GM23338 (cell line): ENCODE measurements around the gene CCDC117. TPM values are rescaled to one million over a fixed set of nuclear protein-coding genes. Genes with fewer than 3 reads are reported as not detected.

Experiments
- ATAC-seq: fragments of 200-7000 bp; cut with Tn5 transposase; 3 replicates; pipeline ENCODE4 v1.9.1; 2020
- DNase-seq: peaks from one replicate; pipeline ENCODE4 v3.0.0-alpha.2; 2015; ENCODE audit warnings: low spot score
- H2AFZ ChIP-seq: fragments of 200-600 bp; sonication (generic); 2 replicates; pipeline ENCODE4 v1.8.0; 2016; ENCODE audit warnings: antibody characterized with exemption, mild to moderate bottlenecking, moderate library complexity
- H3F3A ChIP-seq: fragments of 200-600 bp; sonication (generic); replicated peaks from 2 replicates; pipeline ENCODE4 v1.8.0; 2017; ENCODE audit warnings: antibody characterized with exemption, mixed run types, low read depth
- H3K27ac ChIP-seq: fragments of 200-600 bp; sonication (generic); 2 replicates; pipeline ENCODE4 v1.6.1; 2016; ENCODE audit warnings: low read depth
- H3K27me3 ChIP-seq: fragments of 200-600 bp; sonication (generic); 2 replicates; pipeline ENCODE4 v1.8.0; 2016; ENCODE audit warnings: mild to moderate bottlenecking, mixed run types, moderate library complexity; ENCODE audit not compliant: insufficient read depth
- H3K36me3 ChIP-seq: fragments of 200-600 bp; sonication (generic); 2 replicates; pipeline ENCODE4 v1.8.0; 2016; ENCODE audit warnings: mild to moderate bottlenecking; ENCODE audit not compliant: insufficient read depth
- H3K4me1 ChIP-seq: fragments of 200-600 bp; sonication (generic); 2 replicates; pipeline ENCODE4 v1.8.0; 2016; ENCODE audit warnings: mild to moderate bottlenecking, moderate library complexity; ENCODE audit not compliant: insufficient read depth
- H3K4me2 ChIP-seq: fragments of 200-600 bp; sonication (generic); 2 replicates; pipeline ENCODE4 v1.7.1; 2017; ENCODE audit warnings: mixed run types
- H3K4me3 ChIP-seq: fragments of 200-600 bp; sonication (generic); 2 replicates; pipeline ENCODE4 v1.6.1; 2016; ENCODE audit warnings: mixed run types
- H3K79me2 ChIP-seq: fragments of 200-600 bp; sonication (generic); replicated peaks from 2 replicates; pipeline ENCODE4 v1.8.0; 2017; ENCODE audit warnings: mild to moderate bottlenecking; ENCODE audit not compliant: insufficient read depth
- H3K9me2 ChIP-seq: fragments of 200-600 bp; sonication (generic); 2 replicates; pipeline ENCODE4 v1.8.0; 2017; ENCODE audit not compliant: insufficient read depth
- H4K20me1 ChIP-seq: fragments of 200-600 bp; sonication (generic); replicated peaks from 2 replicates; pipeline ENCODE4 v1.8.0; 2017; ENCODE audit warnings: mild to moderate bottlenecking; ENCODE audit not compliant: insufficient read depth
- H3K27ac Mint-ChIP-seq: 2 replicates; pipeline ENCODE4 v1.8.0; 2020; ENCODE audit warnings: inconsistent platforms, mild to moderate bottlenecking, moderate library complexity, mixed read lengths
- H3K27me3 Mint-ChIP-seq: 3 replicates; pipeline ENCODE4 v1.8.0; 2022; ENCODE audit warnings: low read depth, mild to moderate bottlenecking, moderate library complexity, mixed read lengths, inconsistent platforms; ENCODE audit not compliant: insufficient read depth, poor library complexity
- H3K36me3 Mint-ChIP-seq: 3 replicates; pipeline ENCODE4 v1.8.0; 2021; ENCODE audit warnings: low read depth, mild to moderate bottlenecking, inconsistent platforms, moderate library complexity, mixed read lengths
- H3K4me1 Mint-ChIP-seq: 3 replicates; pipeline ENCODE4 v1.8.0; 2020; ENCODE audit warnings: mild to moderate bottlenecking, inconsistent platforms, mixed read lengths
- H3K4me3 Mint-ChIP-seq: 3 replicates; pipeline ENCODE4 v1.8.0; 2021; ENCODE audit warnings: moderate library complexity, mild to moderate bottlenecking, inconsistent platforms, mixed read lengths
- H3K9me3 Mint-ChIP-seq: 3 replicates; pipeline ENCODE4 v1.8.0; 2020; ENCODE audit warnings: moderate library complexity, mild to moderate bottlenecking, inconsistent platforms, mixed read lengths
- CTCF ChIP-seq, 2 experiments: fragments of 200-600 bp in 1 of 2; sonication (generic) in 1 of 2; conservative IDR thresholded peaks; 2 replicates each; pipeline versions ENCODE4 v1.5.1 to v1.6.1; 2016 to 2017; ENCODE audit warnings: antibody characterized with exemption in 2 of 2, low read depth in 2 of 2, mild to moderate bottlenecking in 2 of 2, moderate library complexity in 1 of 2
- ETS1 ChIP-seq: IDR thresholded peaks from 2 replicates; pipeline ENCODE4 v1.6.1; 2016; ENCODE audit warnings: antibody characterized with exemption
- EZH2phosphoT487 ChIP-seq: fragments of 200-600 bp; sonication (generic); IDR thresholded peaks from one replicate; pipeline ENCODE4 v1.8.1; 2018; ENCODE audit warnings: antibody characterized with exemption; ENCODE audit not compliant: unreplicated experiment
- NANOG ChIP-seq: IDR thresholded peaks from 2 replicates; pipeline ENCODE4 v1.6.1; 2016; ENCODE audit warnings: antibody characterized with exemption, borderline replicate concordance
- POLR2AphosphoS5 ChIP-seq: IDR thresholded peaks from 2 replicates; pipeline ENCODE4 v1.6.1; 2016; ENCODE audit warnings: antibody characterized with exemption, low read depth
- STAT1 ChIP-seq: IDR thresholded peaks from one replicate; pipeline ENCODE4 v1.6.1; 2016; ENCODE audit warnings: antibody characterized with exemption; ENCODE audit not compliant: unreplicated experiment
- polyA plus RNA-seq: library from polyadenylated mRNA; unstranded; fragments of >200 nt; fragmentation: Nextera tagmentation; extraction: Ambion mirVana; gene quantifications from 2 replicates; pipeline ENCODE4 v1.2.1, GENCODE V29; 2016
- total RNA-seq: library from RNA; depleted of rRNA; stranded (reverse); fragments of >200 nt; shearing (Covaris generic); gene quantifications from 2 replicates; pipeline ENCODE4 v1.2.3, GENCODE V29; 2014

CCDC117 gene
- total and polyA plus RNA-seq, 2 experiments from 2014 or later = 23.9 to 54.1 TPM

DNA sequence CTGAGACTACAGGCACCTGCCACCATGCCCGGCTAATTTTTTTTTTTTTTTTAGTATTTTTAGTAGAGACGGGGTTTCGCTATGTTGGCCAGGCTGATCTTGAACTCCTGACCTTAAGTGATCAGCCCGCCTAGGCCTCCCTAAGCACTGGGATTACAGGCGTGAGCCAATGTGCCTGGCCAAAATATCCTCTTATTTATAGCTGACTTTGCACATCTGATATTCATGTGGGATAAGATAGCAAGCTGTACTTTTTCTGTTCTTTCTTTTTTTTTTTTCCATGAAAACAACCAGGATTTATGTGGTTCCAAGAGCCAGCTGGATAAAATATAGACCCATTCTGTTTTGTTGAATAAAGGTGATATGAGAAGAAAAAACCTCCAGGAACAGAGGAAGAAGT, 40.0 kb downstream of the CCDC117 start:
- Histone ChIP-seq H4K20me1 (no peaks in the 10 kb centered on the region), H3K79me2 (no peaks in the 10 kb centered on the region; the same call in 1 of the 2 replicates), H3K4me2 (no peak overlapping the region), H3F3A (0 out of 2 replicates have a peak, but pooled peaks cover 4% of the 10 kb centered on the region), H3K27ac (no peak overlapping the region), H3K9me2 (no peaks in the 10 kb centered on the region), H3K27me3 (no peaks in the 10 kb centered on the region), H2AFZ (no peak overlapping the region), H3K4me3 (no peak overlapping the region), H3K36me3 (no peaks in the 10 kb centered on the region), H3K4me1 (no peaks in the 10 kb centered on the region)
- peaks cover 4% of the 10 kb centered on the region for H3K4me1 Mint-ChIP-seq
- no peak for DNase-seq
- H3K36me3 Mint-ChIP-seq = peaks cover 4% of the 10 kb centered on the region; the same call in 2 of the 3 replicates
- H3K27ac Mint-ChIP-seq = no peak overlapping the region
- H3K4me3 Mint-ChIP-seq = no peak overlapping the region
- no peaks in the 10 kb centered on the region for H3K9me3 Mint-ChIP-seq
- H3K27me3 Mint-ChIP-seq = peaks cover 9% of the 10 kb centered on the region
- ATAC-seq = no peak
- TF ChIP-seq NANOG (no peak), ETS1 (no peak), CTCF (conservative IDR thresholded peaks at IDR 0.05; ENCODE audit: low read depth in 2 of 2) (no peak), STAT1 (no peak), EZH2phosphoT487 (no peak)

DNA sequence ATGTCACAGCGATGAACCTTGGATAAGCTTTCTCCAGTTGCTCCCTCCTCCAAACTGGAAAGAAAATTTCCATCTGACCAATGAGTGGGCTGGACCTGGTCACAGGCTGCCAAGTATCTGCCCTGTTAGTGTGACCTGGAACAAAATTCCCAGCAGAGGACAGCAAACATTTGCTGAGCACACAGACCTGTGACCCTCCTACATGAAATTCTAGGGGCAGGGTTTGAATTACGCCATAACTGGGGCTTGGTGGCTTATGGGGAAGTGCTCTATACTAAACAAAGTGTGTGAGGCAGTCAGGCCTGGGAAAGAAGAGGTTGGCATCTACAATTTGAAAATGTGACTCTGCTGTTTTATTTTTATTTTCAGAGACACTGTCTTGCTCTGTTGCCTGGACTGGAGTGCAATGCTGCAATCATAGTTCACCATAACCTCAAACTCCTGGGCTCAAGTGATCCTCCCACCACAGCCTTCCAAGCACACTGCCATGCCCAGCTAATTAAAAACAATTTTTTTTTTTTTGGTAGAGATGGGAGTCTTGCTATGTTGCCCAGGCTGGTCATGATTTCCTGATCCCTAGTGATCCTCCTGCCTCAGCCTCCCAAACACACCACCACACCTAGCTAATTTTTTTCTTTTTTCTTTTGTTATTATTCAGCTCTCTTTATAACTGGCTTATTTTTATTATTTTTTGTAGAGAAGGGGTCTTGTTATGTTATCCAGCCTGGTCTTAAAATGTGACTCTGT, 41.5 kb downstream of the CCDC117 start:
- ATAC-seq = no peak
- H2AFZ ChIP-seq = no peak overlapping the region

More for the DNA sequence above, 41.5 kb downstream of the CCDC117 start:
- TF ChIP-seq NANOG (no peak), CTCF (conservative IDR thresholded peaks at IDR 0.05; ENCODE audit: low read depth in 2 of 2) (no peak), POLR2AphosphoS5 (no peak)
- H3K79me2 ChIP-seq = no peaks in the 10 kb centered on the region; the same call in 1 of the 2 replicates
- no peaks in the 10 kb centered on the region for H3K27me3 ChIP-seq
- Mint-ChIP-seq H3K27me3 (peaks cover 9% of the 10 kb centered on the region), H3K4me1 (peaks cover 11% of the 10 kb centered on the region), H3K9me3 (no peaks in the 10 kb centered on the region), H3K4me3 (no peak overlapping the region), H3K36me3 (no peaks in the 10 kb centered on the region; the same call in 2 of the 3 replicates), H3K27ac (peak overlapping the region; percentile 49; the same call in 1 of the 2 replicates)
- no peak overlapping the region for H3K4me3 ChIP-seq
- H3K36me3 ChIP-seq = no peaks in the 10 kb centered on the region
- no peaks in the 10 kb centered on the region; the same call in 1 of the 2 replicates for H3K4me1 ChIP-seq
- no peak for DNase-seq
- no peak overlapping the region for H3K4me2 ChIP-seq
- no peaks in the 10 kb centered on the region for H4K20me1 ChIP-seq
- H3K27ac ChIP-seq = no peak overlapping the region
- H3K9me2 ChIP-seq = no peaks in the 10 kb centered on the region
- 0 out of 2 replicates have a peak, but pooled peaks cover 4% of the 10 kb centered on the region for H3F3A ChIP-seq
